ENCODE data around the gene GLCCI1. TPM values are rescaled to one million over a fixed set of nuclear protein-coding genes. Genes with fewer than 3 reads are reported as not detected.

GLCCI1 gene
- total and polyA plus RNA-seq, 2 of the 8 experiments (the other 6 are each of a cell fraction or from before 2014, with no cell fraction given) = 12.4 to 27.7 TPM

- TF ChIP-seq CTCF (IDR thresholded peaks at IDR 0.05; ENCODE audit: control extremely low read depth in 1 of 3, insufficient read depth in 1 of 3, low read depth in 1 of 3, low read length in 3 of 3) = no peak
- no peak for TF ChIP-seq TBP (IDR thresholded peaks at IDR 0.05; ENCODE audit: low read depth, low read length)
- no peak for TF ChIP-seq CHD2 (IDR thresholded peaks at IDR 0.05; ENCODE audit: low read length)
- no peak for TF ChIP-seq EP300 (IDR thresholded peaks at IDR 0.05; ENCODE audit: borderline replicate concordance in 1 of 2, low read depth in 2 of 2, low read length in 2 of 2)
Measured at GRCh38 chr7:7919449-7919945, 49.1 kb upstream of the GLCCI1 start (continued).
